Measurements from ENCODE around the gene TSKU.

TSKU gene

GRCh38 chr11:76770642-76771445 is 12.3 kb upstream of the TSKU start:
- no peak for DNase-seq

- DNase-seq = no peak
These were observed 11.6 kb upstream of the TSKU start for GRCh38 chr11:76771446-76772099.

- no peak for DNase-seq
These were observed 10.9 kb upstream of the TSKU start for GRCh38 chr11:76772100-76772782.

GRCh38 chr11:76772783-76773106 is 10.4 kb upstream of the TSKU start:
- DNase-seq = no peak

- DNase-seq = no peak
These were observed 9.2 kb upstream of the TSKU start for GRCh38 chr11:76773921-76774361.

GRCh38 chr11:76776472-76776871 is 6.7 kb upstream of the TSKU start:
- no peak for DNase-seq

DNA sequence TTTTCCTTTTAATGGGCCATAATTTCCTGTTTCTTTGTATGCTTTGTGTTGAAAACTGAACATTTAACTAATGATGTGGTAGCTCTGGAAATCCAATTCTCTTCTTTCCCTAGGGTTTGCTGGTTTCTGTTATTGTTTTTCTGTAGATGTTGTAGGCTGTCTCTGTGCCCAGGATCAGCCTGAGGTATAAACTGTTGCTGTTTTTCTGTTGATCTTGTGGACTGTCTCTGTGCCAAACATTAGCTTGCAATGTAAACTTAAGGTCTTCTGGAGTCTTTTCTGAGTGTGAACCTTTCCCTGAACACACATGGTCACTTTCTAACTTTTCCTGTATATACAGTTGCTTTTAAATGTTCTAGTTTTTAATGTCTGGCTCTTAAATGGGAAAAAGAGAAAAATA is 5.9 kb upstream of the TSKU start:
- no peak for DNase-seq

GRCh38 chr11:76777876-76778275 is 5.3 kb upstream of the TSKU start:
- peak in 1 of 2 experiments; percentile 15 for DNase-seq

GRCh38 chr11:76778874-76779273 is 4.3 kb upstream of the TSKU start:
- DNase-seq = no peak

DNA sequence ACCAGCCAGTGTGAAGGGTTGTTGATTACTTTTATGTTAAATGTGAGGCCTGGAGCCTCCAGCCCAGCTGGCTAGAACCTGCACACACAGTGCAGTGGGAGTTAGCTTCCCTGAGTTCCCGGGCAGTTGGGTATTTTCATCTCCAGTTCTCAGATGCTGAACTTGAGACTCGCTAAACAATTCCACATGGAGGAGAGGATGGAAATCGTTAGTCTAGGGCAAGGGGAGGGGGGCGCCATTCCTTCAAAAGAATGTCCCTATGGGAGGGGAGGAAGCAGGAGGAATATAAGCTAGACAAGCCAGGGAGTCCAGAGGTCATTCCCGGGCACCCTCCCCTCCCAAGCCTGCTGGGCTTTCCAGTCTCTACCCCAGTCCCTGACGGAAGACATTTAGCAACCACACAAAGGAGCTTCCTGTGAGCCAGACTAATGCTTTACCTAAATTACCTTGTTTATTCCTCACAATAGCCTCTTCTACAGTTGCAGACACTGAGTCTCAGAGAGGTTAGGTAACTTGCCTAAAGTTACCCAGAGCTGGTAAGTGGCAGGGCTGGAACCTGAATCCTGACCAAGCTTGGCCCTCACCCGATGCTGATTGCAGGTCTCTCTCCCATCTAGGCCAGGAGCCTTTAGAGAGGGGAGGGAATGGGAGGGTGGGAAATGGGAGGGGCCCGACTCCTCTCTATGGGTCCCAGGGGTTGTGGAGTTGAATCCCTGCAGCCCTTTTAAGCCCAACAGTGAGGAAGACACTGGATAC is 1.9 kb upstream of the TSKU start:
- DNase-seq = no peak

DNA sequence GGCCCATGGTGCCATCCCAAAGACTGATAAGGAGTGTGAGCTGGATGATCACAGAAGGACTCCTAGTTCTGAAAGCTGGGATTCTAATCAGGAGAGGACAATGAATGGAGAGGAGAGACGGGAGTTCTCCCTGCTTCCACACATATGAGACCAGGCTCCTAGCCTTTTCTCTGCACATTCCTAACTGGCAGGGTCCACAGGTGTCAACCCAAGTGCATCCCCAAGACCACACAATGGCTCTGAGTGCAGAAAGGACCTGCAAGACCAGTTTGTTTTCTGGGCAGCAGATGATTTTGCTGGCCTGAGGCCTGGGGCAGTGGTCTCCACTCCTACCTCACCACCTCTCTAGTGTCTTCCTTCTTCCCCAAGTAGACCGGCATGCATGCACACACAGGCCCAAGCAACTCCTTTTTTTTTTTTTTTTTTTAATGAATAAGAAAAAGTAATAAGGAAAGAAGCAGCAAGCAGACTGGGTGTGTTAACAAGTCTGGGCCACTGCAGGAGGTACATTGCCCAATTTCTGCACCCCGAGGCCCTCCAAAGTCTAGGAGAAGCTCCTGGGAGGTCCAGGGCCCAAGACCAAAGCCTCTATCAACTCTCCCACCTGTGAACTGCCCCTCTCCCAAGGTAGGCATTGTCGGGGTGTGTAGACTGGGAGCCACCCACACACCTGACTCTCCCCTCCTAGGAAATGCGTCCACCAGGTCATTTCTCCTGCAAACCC is 1.2 kb upstream of the TSKU start:
- no peak for DNase-seq

- DNase-seq = peak; percentile 79 to 87
These were observed 444 bp upstream of the TSKU start for GRCh38 chr11:76782531-76783293.

DNA sequence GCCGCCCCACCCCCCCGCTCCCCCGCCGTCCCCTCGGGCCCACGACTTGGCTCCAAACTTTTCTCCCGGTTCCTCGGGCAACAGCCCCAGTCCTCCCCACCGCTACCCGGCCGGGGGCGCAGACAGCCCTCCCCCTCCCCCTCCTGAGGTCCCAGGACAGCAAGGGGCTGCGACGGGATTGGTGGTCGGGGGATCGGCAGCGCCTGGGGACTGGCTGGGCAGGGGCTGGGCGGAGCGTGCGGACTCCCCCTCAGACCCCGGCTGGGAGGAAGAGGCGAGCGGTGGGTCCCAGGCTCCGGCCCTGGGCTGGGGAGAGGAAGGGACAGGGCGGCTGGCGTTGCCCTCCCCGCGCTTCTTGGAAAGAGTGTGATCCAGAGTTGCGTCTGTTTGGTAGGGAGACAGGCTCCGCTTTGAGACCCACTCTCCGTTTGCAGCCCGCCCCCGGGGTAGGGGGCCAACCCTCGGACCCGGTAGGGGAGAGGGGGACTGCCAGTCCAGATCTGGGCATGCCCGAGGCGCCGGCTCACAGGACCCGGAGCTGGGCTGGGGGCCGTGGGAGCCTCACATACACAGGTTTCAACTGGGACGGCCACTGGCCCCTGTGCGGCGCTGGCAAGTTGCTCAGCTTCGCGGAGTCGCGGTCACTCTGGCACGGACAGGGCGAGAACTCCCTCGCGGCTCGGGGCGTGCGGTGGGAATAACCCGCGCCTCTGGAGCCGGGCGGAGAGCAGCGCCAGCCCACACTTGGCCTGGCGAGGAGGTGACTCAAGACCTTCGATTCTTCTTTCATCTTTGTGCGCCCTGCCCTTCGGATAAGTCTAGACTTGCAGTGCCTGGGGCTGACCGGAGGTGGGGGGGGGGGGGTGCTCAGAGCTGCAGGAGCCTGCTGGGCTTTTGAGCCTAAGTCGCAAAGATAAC is 999 bp downstream of the TSKU start:
- peak in 1 of 2 experiments; percentile 9 for DNase-seq

GRCh38 chr11:76785513-76785912 is 2.4 kb downstream of the TSKU start:
- DNase-seq = no peak

GRCh38 chr11:76786016-76786415 is 2.9 kb downstream of the TSKU start:
- DNase-seq = no peak

GRCh38 chr11:76786441-76787014 is 3.4 kb downstream of the TSKU start:
- no peak for DNase-seq

DNA sequence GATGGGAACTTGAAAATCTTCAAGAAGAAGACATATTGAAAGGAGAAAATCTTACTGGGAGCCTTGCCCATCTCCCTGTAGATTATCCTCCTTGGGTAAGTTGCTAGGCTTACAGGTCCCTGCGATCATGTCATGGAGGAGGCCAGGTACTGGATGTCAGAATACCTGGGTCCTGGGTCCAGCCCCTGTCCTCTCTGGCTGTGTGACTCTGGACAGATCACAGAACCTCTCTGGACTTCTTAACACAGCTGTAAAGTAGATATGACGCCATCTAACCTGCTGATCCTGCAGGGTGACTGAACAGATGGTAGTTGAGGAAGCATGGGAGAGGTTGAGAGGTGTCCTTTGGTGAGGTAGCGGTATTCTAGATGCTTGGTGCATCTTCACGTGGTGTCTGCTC is 4.1 kb downstream of the TSKU start:
- DNase-seq = no peak

GRCh38 chr11:76787911-76788596 is 4.9 kb downstream of the TSKU start:
- no peak for DNase-seq

- DNase-seq = no peak
These were observed 5.7 kb downstream of the TSKU start for GRCh38 chr11:76788661-76789442.

Data from NCI-H1930 (cell line).